Limb (tissue), 2 donors: ENCODE data around the gene ATG9B.
"Not testable (repeated sequence)": the region's sequence is repeated elsewhere in the genome, so short reads cannot be mapped to it uniquely, and the experiment has no call there.

Source experiments
- DNase-seq, 2 donors: peaks; one replicate each; pipeline ENCODE4 v3.0.0-alpha.2; 2016; ENCODE audit errors: extremely low spot score in 2 of 2

The ATG9B gene

DNA sequence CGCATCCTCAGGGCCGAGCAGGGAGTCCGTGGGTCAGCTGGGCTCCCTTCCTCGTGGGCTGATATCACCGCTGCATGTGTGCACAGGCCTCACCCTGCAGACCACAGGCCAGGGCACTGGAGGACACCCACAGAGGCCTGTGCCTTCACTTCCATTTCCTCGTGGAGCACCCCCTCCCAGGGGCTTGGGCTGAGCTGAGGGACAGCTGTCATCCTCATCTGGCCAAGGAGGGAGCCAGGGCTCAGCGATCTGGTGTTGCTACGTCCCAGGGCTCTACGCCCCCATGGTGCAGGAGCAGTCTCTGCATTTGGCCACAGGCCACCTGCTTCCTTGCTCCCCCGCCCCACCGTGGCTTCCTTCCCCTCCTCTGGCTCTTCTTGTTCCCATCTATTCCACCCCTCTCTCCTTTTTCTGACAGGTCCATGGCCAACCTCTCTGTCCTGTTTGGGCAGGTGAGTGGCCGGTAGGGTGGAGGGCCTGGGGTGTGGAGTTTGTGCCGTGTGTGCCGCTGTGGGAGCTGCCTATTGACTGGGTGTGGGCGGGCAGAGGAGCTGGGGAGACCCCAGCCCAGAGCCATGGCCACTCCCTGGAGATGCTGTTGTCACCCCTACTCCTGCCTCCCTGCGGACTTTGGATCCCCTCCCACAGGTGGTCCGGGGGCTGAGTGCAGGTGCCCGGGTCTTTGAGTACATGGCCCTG is 15.7 kb upstream of the ATG9B start:
- DNase-seq: no peak

DNA sequence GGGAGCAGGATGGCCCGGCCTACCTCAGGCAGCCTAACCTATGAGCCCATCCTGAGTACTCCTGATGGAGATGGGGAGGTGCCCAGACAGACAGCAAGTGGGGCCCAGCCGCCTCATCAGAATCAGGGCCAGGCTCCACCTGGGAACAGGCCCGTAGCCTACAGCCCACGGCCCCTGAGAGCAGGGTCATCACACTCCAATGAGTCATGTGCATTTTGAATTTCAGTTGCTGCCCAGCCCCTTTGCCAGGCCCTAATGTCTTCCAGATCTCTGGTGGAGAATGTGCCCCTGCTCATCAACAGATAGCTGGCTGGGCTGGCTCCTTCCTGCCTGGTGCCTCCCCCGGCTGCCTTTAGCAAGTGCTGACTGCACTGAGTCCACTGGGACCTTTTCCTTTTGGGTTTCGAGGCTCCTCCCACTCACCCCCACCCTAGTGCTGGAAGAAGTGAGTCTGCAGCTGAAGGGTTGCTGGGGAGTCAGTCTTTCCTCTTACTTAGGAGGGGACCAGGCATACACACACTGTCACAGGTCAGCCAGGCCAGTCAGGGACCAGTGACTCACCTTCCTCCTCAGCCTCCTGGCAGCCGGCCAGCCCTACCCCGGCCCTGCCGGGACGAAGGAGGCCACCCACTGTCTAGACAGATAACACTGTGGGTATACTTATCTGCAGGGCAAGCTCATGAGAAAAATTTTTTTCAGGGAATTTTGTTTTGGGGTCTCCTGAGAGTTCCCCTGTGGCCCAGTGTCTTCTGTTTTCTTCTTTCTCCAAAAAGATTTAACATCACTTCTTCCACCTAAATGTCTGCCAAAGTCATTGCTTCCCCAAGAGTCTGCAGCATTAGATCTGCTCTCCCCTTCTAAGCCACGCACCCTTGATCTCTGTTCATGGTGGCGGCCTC is 14.9 kb upstream of the ATG9B start:
- DNase-seq: no peak

GRCh38 chr7:151035902-151036301 is 11.6 kb upstream of the ATG9B start:
- no peak for DNase-seq

GRCh38 chr7:151035026-151035717 is 10.9 kb upstream of the ATG9B start:
- no peak for DNase-seq

DNA sequence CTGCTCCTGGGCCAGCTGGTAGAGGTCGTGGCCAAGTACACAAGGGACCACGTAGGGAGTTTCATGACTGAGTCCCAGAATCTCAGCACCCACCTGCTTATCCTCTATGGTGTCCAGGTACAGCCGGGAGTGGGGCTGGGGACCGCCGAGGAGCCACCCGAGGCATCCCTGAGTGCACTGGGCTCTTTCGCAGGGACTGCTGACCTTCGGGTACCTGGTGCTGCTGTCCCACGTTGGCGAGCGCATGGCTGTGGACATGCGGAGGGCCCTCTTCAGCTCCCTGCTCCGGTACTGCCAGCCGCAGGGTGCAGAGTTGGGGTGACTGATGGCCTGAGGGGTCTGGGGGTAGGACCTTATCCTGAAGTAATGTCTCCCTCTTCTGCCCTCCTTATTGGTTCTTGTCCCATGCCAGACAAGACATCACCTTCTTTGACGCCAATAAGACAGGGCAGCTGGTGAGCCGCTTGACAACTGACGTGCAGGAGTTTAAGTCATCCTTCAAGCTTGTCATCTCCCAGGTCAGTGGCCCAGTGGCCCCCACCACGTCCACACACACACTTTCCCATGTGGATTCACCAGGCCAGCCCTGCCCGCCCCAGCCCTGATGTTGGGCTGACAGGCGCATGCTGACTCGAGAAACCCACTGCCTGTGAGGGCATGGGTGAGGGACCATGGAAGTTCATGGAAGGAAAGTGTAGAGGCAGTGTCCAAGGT is 10.2 kb upstream of the ATG9B start:
- no peak for DNase-seq

DNA sequence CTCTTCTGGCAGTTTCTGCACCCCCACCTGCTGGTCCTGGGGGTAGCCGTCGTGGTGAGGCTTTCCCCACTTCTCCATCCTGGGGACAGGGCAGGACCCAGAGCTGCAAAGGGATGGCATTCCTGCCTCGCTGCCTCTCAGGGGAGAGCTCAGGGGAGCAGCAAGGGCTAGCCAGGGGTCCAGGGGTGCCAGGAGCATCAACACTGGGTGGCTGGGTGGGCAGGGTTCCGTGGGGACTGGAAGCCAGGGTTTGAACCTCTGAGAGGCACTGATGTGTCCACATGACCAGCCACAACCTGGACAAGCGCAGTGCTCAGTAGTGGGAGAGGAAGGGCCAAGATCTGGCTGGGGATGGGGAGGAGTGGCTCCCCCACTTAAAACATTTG is 9.6 kb upstream of the ATG9B start:
- no peak for DNase-seq

GRCh38 chr7:151032936-151033863 is 8.9 kb upstream of the ATG9B start:
- no peak for DNase-seq

DNA sequence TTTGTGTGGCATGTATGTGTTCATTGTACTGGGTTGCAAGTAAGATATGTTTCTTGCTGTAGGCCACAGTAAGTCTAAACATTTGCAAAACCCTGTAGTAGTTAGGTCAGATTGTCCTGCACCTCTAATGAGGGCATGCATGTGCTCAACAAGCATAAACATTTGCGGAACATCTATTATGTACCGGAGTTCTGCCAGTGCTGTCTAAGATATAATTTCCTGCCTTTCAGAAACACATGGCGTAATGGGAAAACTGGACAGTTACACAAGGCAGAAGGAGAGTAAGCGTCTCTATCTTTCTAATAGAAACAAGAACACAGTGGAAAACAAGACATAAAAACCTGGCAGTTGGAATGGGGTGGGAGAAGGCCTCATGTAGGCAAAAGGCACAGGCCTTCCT is 6.7 kb upstream of the ATG9B start:
- DNase-seq: no peak

GRCh38 chr7:151028948-151029501 is 4.7 kb upstream of the ATG9B start:
- DNase-seq: no peak

DNA sequence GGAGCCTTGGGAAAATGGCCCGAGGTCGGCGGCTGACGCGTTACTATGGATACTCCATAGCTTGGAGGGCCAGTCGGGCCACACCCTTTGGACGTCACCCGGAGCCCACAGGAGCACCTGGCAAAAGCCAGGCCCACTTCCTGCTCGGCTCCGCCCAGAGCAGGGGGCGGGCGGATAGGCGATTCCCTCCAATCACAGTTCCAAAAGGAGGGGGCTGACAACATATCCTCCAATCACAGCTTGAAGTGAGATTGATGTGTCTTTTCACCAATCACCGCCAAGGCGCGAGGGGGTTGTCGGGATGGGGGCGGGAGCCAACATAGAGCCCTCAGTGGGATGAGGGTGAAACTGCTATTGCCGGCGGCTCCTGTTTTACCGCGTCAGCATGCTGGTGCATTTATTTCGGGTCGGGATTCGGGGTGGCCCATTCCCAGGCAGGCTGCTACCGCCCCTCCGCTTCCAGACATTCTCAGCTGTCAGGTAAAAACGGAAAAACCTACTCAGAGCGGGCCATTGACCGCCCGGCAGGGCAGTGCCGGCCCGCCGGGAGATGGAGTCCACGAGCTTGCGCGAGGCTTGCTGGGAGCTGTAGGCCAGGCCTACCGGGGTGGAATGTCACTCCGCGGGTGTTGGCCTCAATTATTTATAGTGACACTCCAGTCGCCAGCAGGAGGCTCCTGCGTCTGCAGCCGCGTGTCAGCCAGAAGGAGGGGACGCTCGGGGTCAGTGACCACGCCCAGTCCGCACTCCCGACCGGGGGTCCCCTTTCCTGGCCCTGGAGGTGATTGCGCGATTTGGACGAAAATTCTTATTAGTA is 4.0 kb upstream of the ATG9B start, which contains the start of gene ABCB8:
Gene ABCB8 (plus strand): TSS at position 320 of the 817 bp plus-strand sequence. CDS start 66 bp downstream, at position 386.
- DNase-seq: peak; percentile 97 to 99

DNA sequence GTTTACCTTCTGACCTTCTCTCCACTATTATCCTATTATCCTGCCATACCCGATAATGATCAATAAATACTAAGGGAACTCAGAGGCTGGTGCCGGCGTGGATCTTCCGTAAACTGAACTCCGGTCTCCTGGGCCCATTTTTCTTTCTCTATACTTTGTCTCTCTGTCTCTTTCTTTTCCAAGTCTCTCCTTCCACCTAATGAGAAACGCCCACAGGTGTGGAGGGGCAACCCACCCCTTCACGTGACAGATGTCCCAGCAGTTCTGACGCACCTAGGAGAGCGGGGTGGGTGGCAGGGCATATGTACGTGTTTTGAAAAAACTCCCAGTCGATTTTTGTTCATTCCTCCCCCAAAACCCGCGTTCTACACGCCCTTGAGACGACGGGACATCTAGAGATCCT is 3.4 kb upstream of the ATG9B start:
- DNase-seq: not testable (repeated sequence)

- DNase-seq: not testable (repeated sequence)
Observed at GRCh38 chr7:151026771-151027727, 2.8 kb upstream of the ATG9B start.

DNA sequence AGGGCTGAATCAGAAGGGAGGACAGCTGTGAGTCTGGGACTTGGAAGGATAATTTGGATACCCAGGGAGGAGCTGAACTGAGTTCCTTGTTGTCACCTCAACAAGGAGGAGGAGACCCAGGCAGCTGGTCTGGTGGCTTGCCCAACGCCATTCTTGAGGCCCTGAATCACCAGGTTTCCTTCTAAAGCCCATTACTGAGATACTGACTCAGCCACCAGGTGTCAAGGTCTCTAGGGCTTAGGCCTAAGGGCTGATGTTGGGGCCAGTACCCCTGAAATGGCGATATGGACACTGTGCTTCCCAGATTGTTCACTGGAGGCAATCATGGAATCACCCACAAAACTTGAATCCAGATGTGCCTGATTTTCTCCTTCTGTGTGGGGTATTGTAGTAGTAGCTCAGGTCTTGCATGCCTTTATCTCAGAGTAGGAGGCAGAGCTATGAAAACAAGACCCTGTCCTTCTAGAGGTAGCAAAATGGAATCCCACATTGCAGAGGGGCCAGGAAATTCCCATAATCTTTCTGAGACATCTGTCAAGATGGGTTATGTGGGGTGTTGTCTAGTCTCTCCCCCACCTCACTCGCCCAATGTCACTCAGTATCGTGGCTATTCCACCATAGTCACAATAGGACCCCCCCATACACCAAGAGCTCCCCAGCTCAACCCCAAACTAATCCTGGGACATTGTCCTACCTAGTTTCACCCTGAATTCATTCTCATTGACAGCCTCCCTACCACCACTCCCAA is 1.8 kb upstream of the ATG9B start:
- DNase-seq: no peak

DNA sequence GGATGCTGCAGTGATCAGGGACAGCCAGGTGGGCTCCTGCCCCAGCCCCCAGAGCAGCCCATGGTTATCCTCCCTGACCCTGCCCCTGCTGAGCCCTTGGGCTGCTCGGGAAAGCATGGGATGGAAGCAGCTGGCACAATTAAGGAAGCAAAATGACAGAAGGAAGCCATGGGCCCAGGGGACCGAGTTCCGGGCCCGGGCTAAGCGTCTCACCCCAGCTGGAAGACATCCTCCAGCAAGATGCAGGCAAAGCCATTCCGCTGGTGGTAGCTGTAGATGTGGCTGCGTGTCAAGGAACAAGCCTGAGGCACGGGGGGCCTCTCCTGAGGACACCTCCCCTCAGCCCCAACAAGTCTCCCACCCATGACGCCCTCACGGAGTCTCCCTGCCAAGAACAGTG is 1.1 kb downstream of the ATG9B start:
- DNase-seq: no peak

GRCh38 chr7:151020231-151020630 is 4.1 kb downstream of the ATG9B start:
- DNase-seq: no peak

GRCh38 chr7:151019130-151019447 is 5.2 kb downstream of the ATG9B start:
- DNase-seq: no peak

DNA sequence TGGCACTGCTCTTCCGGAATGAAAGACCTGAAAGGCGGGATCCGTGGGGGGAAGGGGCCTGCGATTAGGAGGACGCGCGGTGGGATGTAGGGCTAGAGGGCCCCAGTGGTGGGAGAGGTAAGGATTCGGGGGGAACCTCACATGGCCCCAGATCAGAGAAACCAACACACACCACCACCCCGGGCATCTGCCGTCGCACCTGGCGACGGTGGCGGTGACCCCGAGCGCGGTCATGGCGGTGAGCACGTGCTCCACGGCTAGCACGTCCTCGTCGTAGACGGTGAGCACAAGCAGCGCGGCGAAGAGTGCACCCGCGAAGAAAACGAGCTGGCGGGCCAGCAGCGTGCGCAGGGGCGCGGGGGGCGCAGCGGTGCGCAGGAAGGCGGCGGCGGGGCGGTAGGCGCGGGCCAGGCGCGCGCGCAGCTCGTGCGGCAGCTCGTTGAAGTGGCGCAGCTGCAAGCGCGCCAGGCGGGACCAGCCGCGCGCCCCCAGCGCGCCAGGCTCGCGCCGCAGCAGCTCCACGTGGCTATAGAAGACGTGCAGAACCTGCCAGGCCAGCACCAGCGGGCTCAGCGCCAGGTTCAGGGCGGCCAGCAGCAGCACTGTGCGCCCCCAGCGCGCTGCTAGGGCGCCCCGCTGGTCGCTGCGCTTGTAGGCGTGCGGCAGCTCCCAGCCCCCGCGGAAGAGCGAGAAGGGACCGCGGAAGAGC is 5.7 kb downstream of the ATG9B start:
- DNase-seq: peak in 1 of 2 donors; percentile 80
